ENCODE data around the gene TRIM65.
A peak's percentile ranks its signal among the peaks of the same experiment; 100 is the strongest.

TRIM65 gene

GRCh38 chr17:75849724-75850123 is 47.0 kb downstream of the TRIM65 start:
- no peak for DNase-seq

- DNase-seq = no peak
Measured at GRCh38 chr17:75849279-75849646, 47.5 kb downstream of the TRIM65 start.

GRCh38 chr17:75848523-75849278 is 48.0 kb downstream of the TRIM65 start:
- DNase-seq = peak; percentile 47

GRCh38 chr17:75847614-75848522 is 48.9 kb downstream of the TRIM65 start:
- DNase-seq = no peak

GRCh38 chr17:75846692-75847613 is 49.8 kb downstream of the TRIM65 start:
- DNase-seq = no peak

- no peak for DNase-seq
Measured at GRCh38 chr17:75845933-75846691, 50.6 kb downstream of the TRIM65 start.

GRCh38 chr17:75845058-75845711 is 51.6 kb downstream of the TRIM65 start:
- no peak for DNase-seq

- no peak for DNase-seq
Measured at GRCh38 chr17:75844530-75845057, 52.2 kb downstream of the TRIM65 start.

GRCh38 chr17:75843577-75844529 is 52.9 kb downstream of the TRIM65 start, which contains the start of gene UNC13D:
Gene UNC13D, minus strand, starts transcription at chr17:75844404. Its CDS starts 67 bp downstream, at chr17:75844337.
- DNase-seq = no peak

- no peak for DNase-seq
Measured at GRCh38 chr17:75842963-75843576, 53.7 kb downstream of the TRIM65 start.

- no peak for DNase-seq
Measured at GRCh38 chr17:75842411-75842810, 54.3 kb downstream of the TRIM65 start.

- no peak for DNase-seq
Measured at GRCh38 chr17:75840799-75841164, 56.0 kb downstream of the TRIM65 start.

- no peak for DNase-seq
Measured at GRCh38 chr17:75839942-75840798, 56.6 kb downstream of the TRIM65 start.
